ENCODE results near the gene SNX19. TPM values are rescaled to one million over a fixed set of nuclear protein-coding genes. Genes with fewer than 3 reads are reported as not detected.

SNX19 gene
- total and polyA plus RNA-seq, 2 of the 4 experiments (the other 2 are of a cell fraction), result 35.9 to 113 TPM

- TF ChIP-seq ELK1 (IDR thresholded peaks at IDR 0.05; ENCODE audit: borderline replicate concordance, low read depth, low read length), result no peak
Observed at GRCh38 chr11:130897262-130898182, 18.8 kb downstream of the SNX19 start (continued).
